SK-N-SH treated with all-trans-retinoic acid at 6 μM for 48 hours (cell line): ENCODE measurements around the gene YDJC.
A peak's percentile ranks its signal among the peaks of the same experiment; 100 is the strongest.
"Not testable (repeated sequence)": the region's sequence is repeated elsewhere in the genome, so short reads cannot be mapped to it uniquely, and the experiment has no call there.

Experiments
- ATAC-seq: fragments of 200-7000 bp; cut with Tn5 transposase; 3 replicates; pipeline ENCODE4 v1.9.1; 2020; ENCODE audit warnings: mild to moderate bottlenecking, moderate library complexity
- BACH2 ChIP-seq: fragments of 250-450 bp; sonication (Bioruptor Pico); IDR thresholded peaks from 2 replicates; pipeline ENCODE4 v1.9.0; 2021; ENCODE audit warnings: mild to moderate bottlenecking, borderline replicate concordance
- CREB5 ChIP-seq: fragments of 250-450 bp; sonication (Bioruptor Pico); IDR thresholded peaks from 2 replicates; pipeline ENCODE4 v1.5.1; 2020; ENCODE audit warnings: low read depth, mild to moderate bottlenecking, moderate library complexity
- CSDC2 ChIP-seq: fragments of 250-450 bp; sonication (Bioruptor Pico); IDR thresholded peaks from 2 replicates; pipeline ENCODE4 v1.5.0; 2020; ENCODE audit warnings: mild to moderate bottlenecking, moderate library complexity
- CSRNP3 ChIP-seq: fragments of 250-450 bp; sonication (Bioruptor Pico); IDR thresholded peaks from 2 replicates; pipeline ENCODE4 v1.5.1; 2021; ENCODE audit warnings: mild to moderate bottlenecking, moderate library complexity
- ESRRG ChIP-seq: fragments of 250-450 bp; sonication (Bioruptor Pico); IDR thresholded peaks from 2 replicates; pipeline ENCODE4 v1.6.1; 2021; ENCODE audit warnings: mild to moderate bottlenecking
- GLIS3 ChIP-seq: fragments of 250-450 bp; sonication (Bioruptor Pico); IDR thresholded peaks from 2 replicates; pipeline ENCODE4 v1.5.0; 2020; ENCODE audit warnings: mild to moderate bottlenecking, moderate library complexity
- ISL1 ChIP-seq: fragments of 250-450 bp; sonication (Bioruptor Pico); IDR thresholded peaks from 2 replicates; pipeline ENCODE4 v2.1.2; 2022; ENCODE audit warnings: mild to moderate bottlenecking, moderate library complexity
- PATZ1 ChIP-seq: fragments of 250-450 bp; sonication (Bioruptor Pico); IDR thresholded peaks from 2 replicates; pipeline ENCODE4 v1.8.0; 2020; ENCODE audit warnings: mild to moderate bottlenecking, moderate library complexity, borderline replicate concordance
- POU6F1 ChIP-seq: fragments of 250-450 bp; sonication (Bioruptor Pico); IDR thresholded peaks from 2 replicates; pipeline ENCODE4 v1.8.0; 2021; ENCODE audit warnings: low read depth, mild to moderate bottlenecking, moderate library complexity, borderline replicate concordance
- PPARA ChIP-seq: fragments of 250-450 bp; sonication (Bioruptor Pico); IDR thresholded peaks from 2 replicates; pipeline ENCODE4 v1.5.0; 2020; ENCODE audit warnings: mild to moderate bottlenecking, borderline replicate concordance
- RARB ChIP-seq: fragments of 250-450 bp; sonication (Bioruptor Pico); IDR thresholded peaks from 2 replicates; pipeline ENCODE4 v1.8.0; 2021; ENCODE audit warnings: mild to moderate bottlenecking, moderate library complexity
- SNAI2 ChIP-seq: fragments of 250-450 bp; sonication (Bioruptor Pico); IDR thresholded peaks from 2 replicates; pipeline ENCODE4 v1.5.0; 2020; ENCODE audit warnings: mild to moderate bottlenecking, moderate library complexity
- TCF4 ChIP-seq: fragments of 250-450 bp; sonication (Bioruptor Pico); IDR thresholded peaks from 2 replicates; pipeline ENCODE4 v1.8.0; 2021; ENCODE audit warnings: mild to moderate bottlenecking, moderate library complexity, borderline replicate concordance
- TOX ChIP-seq: fragments of 250-450 bp; sonication (Bioruptor Pico); IDR thresholded peaks from 2 replicates; pipeline ENCODE4 v1.8.0; 2021; ENCODE audit warnings: mild to moderate bottlenecking, moderate library complexity, borderline replicate concordance
- ZC3H10 ChIP-seq: fragments of 250-450 bp; sonication (Bioruptor Pico); IDR thresholded peaks from 2 replicates; pipeline ENCODE4 v1.5.1; 2021; ENCODE audit warnings: mild to moderate bottlenecking, moderate library complexity
- ZNF565 ChIP-seq: fragments of 450-650 bp; formaldehyde crosslinking; conservative IDR thresholded peaks from 2 replicates; pipeline ENCODE4 v1.5.0; 2020; ENCODE audit warnings: low read depth, mild to moderate bottlenecking, moderate library complexity
- ZNF70 ChIP-seq: fragments of 450-650 bp; formaldehyde crosslinking; IDR thresholded peaks from 2 replicates; pipeline ENCODE4 v1.5.0; 2020; ENCODE audit warnings: mild to moderate bottlenecking, moderate library complexity
- ZNF8 ChIP-seq: fragments of 450-650 bp; formaldehyde crosslinking; IDR thresholded peaks from 2 replicates; pipeline ENCODE4 v1.5.0; 2020; ENCODE audit warnings: mild to moderate bottlenecking, moderate library complexity

Gene YDJC

GRCh38 chr22:21650823-21651520 lies 21.1 kb upstream of the YDJC start:
- ATAC-seq, result peak; percentile 22
- TF ChIP-seq TCF4 (CRISPR knock-in tag) (no peak), CSDC2 (CRISPR knock-in tag) (no peak), ESRRG (CRISPR knock-in tag) (no peak), CSRNP3 (CRISPR knock-in tag) (no peak), ZNF565 (CRISPR knock-in tag) (no peak), PPARA (no peak), BACH2 (CRISPR knock-in tag) (no peak), ZNF8 (CRISPR knock-in tag) (no peak), PATZ1 (CRISPR knock-in tag) (no peak), RARB (CRISPR knock-in tag) (no peak), GLIS3 (no peak), TOX (CRISPR knock-in tag) (no peak)

GRCh38 chr22:21650280-21650679 lies 20.5 kb upstream of the YDJC start:
- no peak for ATAC-seq
- TF ChIP-seq ZNF8 (CRISPR knock-in tag) (no peak), RARB (CRISPR knock-in tag) (no peak), ISL1 (CRISPR knock-in tag) (no peak), ZC3H10 (CRISPR knock-in tag) (no peak), CREB5 (no peak), SNAI2 (CRISPR knock-in tag) (no peak)

- peak; percentile 48 for ATAC-seq
- TF ChIP-seq ZNF8 (CRISPR knock-in tag) (peak; percentile 46; the same call in 1 of the 2 replicates), POU6F1 (CRISPR knock-in tag) (no peak)
- TF ChIP-seq, all 23 proteins: peak for 1
These were observed 17.1 kb upstream of the YDJC start for GRCh38 chr22:21646608-21647590.

- ATAC-seq, result not testable (repeated sequence)
These were observed 15.7 kb upstream of the YDJC start for GRCh38 chr22:21645513-21645912.

GRCh38 chr22:21643533-21644357 lies 13.9 kb upstream of the YDJC start:
- TF ChIP-seq POU6F1 (CRISPR knock-in tag) (no peak), SNAI2 (CRISPR knock-in tag) (no peak), ZNF565 (CRISPR knock-in tag) (no peak), RARB (CRISPR knock-in tag) (no peak), ZNF70 (no peak), CREB5 (no peak)
- no peak for ATAC-seq
